Pulmonary artery endothelial cell (primary cell): ENCODE data around the gene NOTO. TPM values are rescaled to one million over a fixed set of nuclear protein-coding genes. Genes with fewer than 3 reads are reported as not detected.
A peak's percentile ranks its signal among the peaks of the same experiment; 100 is the strongest.
"Not testable (repeated sequence)": the region's sequence is repeated elsewhere in the genome, so short reads cannot be mapped to it uniquely, and the experiment has no call there.

Experiments
- DNase-seq: peaks from one replicate; pipeline ENCODE4 v3.0.0-alpha.2; 2011; ENCODE audit warnings: low read depth, low spot score
- total RNA-seq: library from RNA; depleted of rRNA; stranded (reverse); fragments of >200 nt; gene quantifications from 2 replicates; pipeline ENCODE4 v1.2.3, GENCODE V29; 2014

NOTO gene
- total RNA-seq, 1 donor from 2014 or later, result not detected

GRCh38 chr2:73197579-73197978 is 4.8 kb upstream of the NOTO start:
- no peak for DNase-seq

- DNase-seq, result not testable (repeated sequence)
These were observed 2.1 kb upstream of the NOTO start for GRCh38 chr2:73200281-73200680.

GRCh38 chr2:73203055-73203681 is 794 bp downstream of the NOTO start:
- no peak for DNase-seq

- DNase-seq, result no peak
These were observed 3.2 kb downstream of the NOTO start for GRCh38 chr2:73205611-73206010.

GRCh38 chr2:73208258-73208657 is 5.9 kb downstream of the NOTO start:
- DNase-seq, result no peak

- DNase-seq, result no peak
These were observed 7.6 kb downstream of the NOTO start for GRCh38 chr2:73210019-73210418.

GRCh38 chr2:73210696-73211095 is 8.3 kb downstream of the NOTO start:
- DNase-seq, result no peak

- DNase-seq, result no peak
These were observed 9.7 kb downstream of the NOTO start for GRCh38 chr2:73212098-73212447.

- peak; percentile 43 for DNase-seq
These were observed 10.2 kb downstream of the NOTO start for GRCh38 chr2:73212448-73213176.

GRCh38 chr2:73214120-73215035 is 12.0 kb downstream of the NOTO start, which contains the start of gene SMYD5:
SMYD5 (plus strand) TSS chr2:73214245; CDS start chr2:73214267, 22 bp downstream.
- peak; percentile 39 for DNase-seq

GRCh38 chr2:73215254-73215653 is 12.9 kb downstream of the NOTO start:
- DNase-seq, result no peak

GRCh38 chr2:73217160-73217559 is 14.8 kb downstream of the NOTO start:
- DNase-seq, result no peak

GRCh38 chr2:73217826-73218225 is 15.5 kb downstream of the NOTO start:
- no peak for DNase-seq

GRCh38 chr2:73218298-73218697 is 15.9 kb downstream of the NOTO start:
- DNase-seq, result no peak

GRCh38 chr2:73223821-73224220 is 21.4 kb downstream of the NOTO start:
- no peak for DNase-seq

- DNase-seq, result no peak
These were observed 23.4 kb downstream of the NOTO start for GRCh38 chr2:73225513-73226360.

GRCh38 chr2:73227086-73227485 is 24.7 kb downstream of the NOTO start:
- no peak for DNase-seq

- no peak for DNase-seq
These were observed 26.3 kb downstream of the NOTO start for GRCh38 chr2:73228631-73229030.

GRCh38 chr2:73232403-73233153 is 30.2 kb downstream of the NOTO start:
- DNase-seq, result no peak

- DNase-seq, result peak; percentile 99
These were observed 31.0 kb downstream of the NOTO start, which contains the start of gene PRADC1 for GRCh38 chr2:73233154-73233931. PRADC1 (minus strand) TSS chr2:73233239; CDS start chr2:73233160, 79 bp downstream.
